Occipital lobe (tissue), 2 donors: ENCODE results near the gene GAST. TPM values are rescaled to one million over a fixed set of nuclear protein-coding genes. Genes with fewer than 3 reads are reported as not detected.
"Not testable (repeated sequence)": the region's sequence is repeated elsewhere in the genome, so short reads cannot be mapped to it uniquely, and the experiment has no call there.

Experiments
- DNase-seq: peaks from one replicate; lab custom pipeline; 2025; lab: John Stamatoyannopoulos, UW
- total RNA-seq: library from RNA; depleted of rRNA; stranded (reverse); fragments of >200 nt; gene quantifications from one replicate; pipeline ENCODE4 v1.2.3, GENCODE V29; 2014

The GAST gene
- total RNA-seq, 1 donor from 2014 or later, result not detected

- DNase-seq, result no peak
These were observed 28.6 kb upstream of the GAST start for GRCh38 chr17:41683441-41684007.

GRCh38 chr17:41684035-41684434 is 28.1 kb upstream of the GAST start:
- DNase-seq, result no peak

GRCh38 chr17:41685753-41686152 is 26.4 kb upstream of the GAST start:
- not testable (repeated sequence) for DNase-seq

GRCh38 chr17:41686281-41686680 is 25.9 kb upstream of the GAST start:
- no peak for DNase-seq

GRCh38 chr17:41687828-41688640 is 24.1 kb upstream of the GAST start:
- DNase-seq, result no peak

- DNase-seq, result peak; percentile 99
These were observed 23.3 kb upstream of the GAST start, which contains the start of gene EIF1 for GRCh38 chr17:41688641-41689496. EIF1 (plus strand) TSS chr17:41688885; CDS start chr17:41689039, 154 bp downstream.

- DNase-seq, result no peak
These were observed 22.4 kb upstream of the GAST start for GRCh38 chr17:41689497-41690299.

- no peak for DNase-seq
These were observed 21.6 kb upstream of the GAST start for GRCh38 chr17:41690497-41690896.

- no peak for DNase-seq
These were observed 20.9 kb upstream of the GAST start for GRCh38 chr17:41691031-41691777.

- DNase-seq, result no peak
These were observed 19.2 kb upstream of the GAST start for GRCh38 chr17:41692722-41693521.

GRCh38 chr17:41695134-41695661 is 16.9 kb upstream of the GAST start:
- DNase-seq, result no peak

GRCh38 chr17:41695954-41696757 is 16.0 kb upstream of the GAST start:
- DNase-seq, result no peak

- no peak for DNase-seq
These were observed 14.8 kb upstream of the GAST start for GRCh38 chr17:41697122-41697962.

- not testable (repeated sequence) for DNase-seq
These were observed 11.3 kb upstream of the GAST start for GRCh38 chr17:41700843-41701242.

GRCh38 chr17:41702712-41703111 is 9.4 kb upstream of the GAST start:
- DNase-seq, result no peak

- no peak for DNase-seq
These were observed 6.7 kb upstream of the GAST start for GRCh38 chr17:41705271-41705991.
